ENCODE measurements around the gene EPN2.

EPN2 gene

GRCh38 chr17:19381741-19382444 is 144.7 kb downstream of the EPN2 start:
- Mint-ChIP-seq H3K4me1 (peaks cover 32% of the 10 kb centered on the region), H3K27ac (no peak overlapping the region), H3K4me3 (no peak overlapping the region), H3K27me3 (peaks cover 6% of the 10 kb centered on the region), H3K9me3 (no peaks in the 10 kb centered on the region), H3K36me3 (peaks cover 53% of the 10 kb centered on the region)
- no peak for DNase-seq
- CTCF ChIA-PET = no interaction called here

GRCh38 chr17:19382531-19383444 is 145.6 kb downstream of the EPN2 start:
- H3K27ac Mint-ChIP-seq = no peak overlapping the region
- CTCF ChIA-PET = no interaction called here
- H3K36me3 Mint-ChIP-seq = peaks cover 53% of the 10 kb centered on the region
- H3K4me1 Mint-ChIP-seq = peaks cover 25% of the 10 kb centered on the region
- no peak overlapping the region for H3K4me3 Mint-ChIP-seq
- no peak for DNase-seq
- no peaks in the 10 kb centered on the region for H3K9me3 Mint-ChIP-seq
- peaks cover 13% of the 10 kb centered on the region for H3K27me3 Mint-ChIP-seq

- peaks cover 53% of the 10 kb centered on the region for H3K36me3 Mint-ChIP-seq
- H3K4me3 Mint-ChIP-seq = no peak overlapping the region
- H3K27me3 Mint-ChIP-seq = peaks cover 22% of the 10 kb centered on the region
- no peaks in the 10 kb centered on the region for H3K9me3 Mint-ChIP-seq
- no peak overlapping the region for H3K27ac Mint-ChIP-seq
- CTCF ChIA-PET = no interaction called here
- DNase-seq = no peak
- peaks cover 22% of the 10 kb centered on the region for H3K4me1 Mint-ChIP-seq
Measured at GRCh38 chr17:19383681-19384470, 146.7 kb downstream of the EPN2 start.

- Mint-ChIP-seq H3K27ac (no peak overlapping the region), H3K4me3 (no peak overlapping the region), H3K27me3 (peaks cover 26% of the 10 kb centered on the region), H3K4me1 (peaks cover 12% of the 10 kb centered on the region), H3K36me3 (peaks cover 46% of the 10 kb centered on the region), H3K9me3 (no peaks in the 10 kb centered on the region)
- DNase-seq = no peak
- CTCF ChIA-PET = no interaction called here
Measured at GRCh38 chr17:19384723-19385391, 147.7 kb downstream of the EPN2 start.

- Mint-ChIP-seq H3K4me3 (no peak overlapping the region), H3K27ac (no peak overlapping the region), H3K4me1 (peaks cover 10% of the 10 kb centered on the region), H3K36me3 (peaks cover 39% of the 10 kb centered on the region), H3K27me3 (peaks cover 32% of the 10 kb centered on the region), H3K9me3 (no peaks in the 10 kb centered on the region)
- no peak for DNase-seq
- CTCF ChIA-PET = no interaction called here
Measured at GRCh38 chr17:19385521-19385983, 148.4 kb downstream of the EPN2 start.

Measured in activated naive CD4-positive, alpha-beta T cell treated with anti-CD3 and anti-CD28 coated beads, Interleukin-2, amount 10 ng/mL, durations not matched to agents 7 days and 5 days (primary cell).